Measurements from ENCODE around the gene GBP1.
"Not testable (repeated sequence)": the region's sequence is repeated elsewhere in the genome, so short reads cannot be mapped to it uniquely, and the experiment has no call there.

Gene GBP1

GRCh38 chr1:89051300-89051954 is 13.6 kb downstream of the GBP1 start:
- DNase-seq (ENCODE audit: low read depth in 3 of 3) = no peak

GRCh38 chr1:89050649-89051033 is 14.4 kb downstream of the GBP1 start:
- DNase-seq (ENCODE audit: low read depth in 3 of 3) = no peak

GRCh38 chr1:89049901-89050648 is 14.9 kb downstream of the GBP1 start:
- not testable (repeated sequence) for DNase-seq (ENCODE audit: low read depth in 3 of 3)

- DNase-seq (ENCODE audit: low read depth in 3 of 3) = not testable (repeated sequence)
These were observed 15.8 kb downstream of the GBP1 start for GRCh38 chr1:89049187-89049586.

GRCh38 chr1:89047734-89048133 is 17.3 kb downstream of the GBP1 start:
- DNase-seq (ENCODE audit: low read depth in 3 of 3) = no peak

GRCh38 chr1:89046318-89047183 is 18.5 kb downstream of the GBP1 start:
- DNase-seq (ENCODE audit: low read depth in 3 of 3) = not testable (repeated sequence)

GRCh38 chr1:89044970-89045721 is 19.9 kb downstream of the GBP1 start:
- no peak for DNase-seq (ENCODE audit: low read depth in 3 of 3)

GRCh38 chr1:89043940-89044339 is 21.1 kb downstream of the GBP1 start:
- DNase-seq (ENCODE audit: low read depth in 3 of 3) = no peak

GRCh38 chr1:89042491-89042890 is 22.5 kb downstream of the GBP1 start:
- no peak for DNase-seq (ENCODE audit: low read depth in 3 of 3)

- no peak for DNase-seq (ENCODE audit: low read depth in 3 of 3)
These were observed 23.3 kb downstream of the GBP1 start for GRCh38 chr1:89041721-89042120.

GRCh38 chr1:89041119-89041641 is 23.8 kb downstream of the GBP1 start:
- no peak for DNase-seq (ENCODE audit: low read depth in 3 of 3)

- no peak for DNase-seq (ENCODE audit: low read depth in 3 of 3)
These were observed 24.7 kb downstream of the GBP1 start for GRCh38 chr1:89040315-89040626.

- DNase-seq (ENCODE audit: low read depth in 3 of 3) = no peak
These were observed 27.8 kb downstream of the GBP1 start for GRCh38 chr1:89037186-89037585.

- DNase-seq (ENCODE audit: low read depth in 3 of 3) = no peak
These were observed 29.9 kb downstream of the GBP1 start for GRCh38 chr1:89035080-89035479.

- not testable (repeated sequence) for DNase-seq (ENCODE audit: low read depth in 3 of 3)
These were observed 31.0 kb downstream of the GBP1 start for GRCh38 chr1:89034004-89034403.

- not testable (repeated sequence) for DNase-seq (ENCODE audit: low read depth in 3 of 3)
These were observed 36.0 kb downstream of the GBP1 start for GRCh38 chr1:89029051-89029450.

GRCh38 chr1:89025928-89026327 is 39.1 kb downstream of the GBP1 start:
- DNase-seq (ENCODE audit: low read depth in 3 of 3) = no peak

- no peak for DNase-seq (ENCODE audit: low read depth in 3 of 3)
These were observed 42.0 kb downstream of the GBP1 start for GRCh38 chr1:89023026-89023425.

GRCh38 chr1:89022167-89022959 is 42.6 kb downstream of the GBP1 start, which contains the start of gene GBP3:
GBP3 (minus strand) TSS chr1:89022866; CDS start chr1:89020721, 2,145 bp downstream.
- no peak for DNase-seq (ENCODE audit: low read depth in 3 of 3)

GRCh38 chr1:89018318-89018717 is 46.7 kb downstream of the GBP1 start:
- not testable (repeated sequence) for DNase-seq (ENCODE audit: low read depth in 3 of 3)

- no peak for DNase-seq (ENCODE audit: low read depth in 3 of 3)
These were observed 56.5 kb downstream of the GBP1 start for GRCh38 chr1:89008511-89008910.

Data from stimulated activated CD4-positive, alpha-beta T cell treated with anti-CD3 and anti-CD28 coated beads, TNF-alpha, amount 100 ng/mL, for 48 hours (primary cell).